ENCODE measurements around the gene LEPR. TPM values are rescaled to one million over a fixed set of nuclear protein-coding genes. Genes with fewer than 3 reads are reported as not detected.

The LEPR gene
- total RNA-seq, 4 donors from 2014 or later, result 10.5 to 36.5 (median 17.5) TPM

DNA sequence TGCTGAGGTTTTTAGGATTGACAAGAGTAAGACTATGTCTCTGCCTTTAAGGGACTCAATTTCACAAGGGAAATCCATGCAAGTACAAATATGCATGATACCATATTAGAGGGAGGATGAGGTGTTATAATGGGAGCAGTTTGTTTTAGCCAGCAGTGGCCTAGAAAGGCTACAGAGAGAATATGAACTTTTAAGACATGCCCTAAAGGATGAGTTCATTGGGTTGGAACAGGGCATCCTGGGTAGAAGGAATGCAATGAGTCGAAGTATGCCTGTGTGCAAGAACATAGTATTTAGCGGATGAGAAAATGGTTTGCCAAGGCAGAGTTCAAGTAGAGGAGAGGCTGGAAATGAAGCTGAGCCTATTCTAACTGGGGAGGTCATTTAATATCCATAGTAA, 32.6 kb upstream of the LEPR start:
- TF ChIP-seq, protein P1, sequence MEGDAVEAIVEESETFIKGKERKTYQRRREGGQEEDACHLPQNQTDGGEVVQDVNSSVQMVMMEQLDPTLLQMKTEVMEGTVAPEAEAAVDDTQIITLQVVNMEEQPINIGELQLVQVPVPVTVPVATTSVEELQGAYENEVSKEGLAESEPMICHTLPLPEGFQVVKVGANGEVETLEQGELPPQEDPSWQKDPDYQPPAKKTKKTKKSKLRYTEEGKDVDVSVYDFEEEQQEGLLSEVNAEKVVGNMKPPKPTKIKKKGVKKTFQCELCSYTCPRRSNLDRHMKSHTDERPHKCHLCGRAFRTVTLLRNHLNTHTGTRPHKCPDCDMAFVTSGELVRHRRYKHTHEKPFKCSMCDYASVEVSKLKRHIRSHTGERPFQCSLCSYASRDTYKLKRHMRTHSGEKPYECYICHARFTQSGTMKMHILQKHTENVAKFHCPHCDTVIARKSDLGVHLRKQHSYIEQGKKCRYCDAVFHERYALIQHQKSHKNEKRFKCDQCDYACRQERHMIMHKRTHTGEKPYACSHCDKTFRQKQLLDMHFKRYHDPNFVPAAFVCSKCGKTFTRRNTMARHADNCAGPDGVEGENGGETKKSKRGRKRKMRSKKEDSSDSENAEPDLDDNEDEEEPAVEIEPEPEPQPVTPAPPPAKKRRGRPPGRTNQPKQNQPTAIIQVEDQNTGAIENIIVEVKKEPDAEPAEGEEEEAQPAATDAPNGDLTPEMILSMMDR (IDR thresholded peaks at IDR 0.05; ENCODE audit: low read depth), result no peak

DNA sequence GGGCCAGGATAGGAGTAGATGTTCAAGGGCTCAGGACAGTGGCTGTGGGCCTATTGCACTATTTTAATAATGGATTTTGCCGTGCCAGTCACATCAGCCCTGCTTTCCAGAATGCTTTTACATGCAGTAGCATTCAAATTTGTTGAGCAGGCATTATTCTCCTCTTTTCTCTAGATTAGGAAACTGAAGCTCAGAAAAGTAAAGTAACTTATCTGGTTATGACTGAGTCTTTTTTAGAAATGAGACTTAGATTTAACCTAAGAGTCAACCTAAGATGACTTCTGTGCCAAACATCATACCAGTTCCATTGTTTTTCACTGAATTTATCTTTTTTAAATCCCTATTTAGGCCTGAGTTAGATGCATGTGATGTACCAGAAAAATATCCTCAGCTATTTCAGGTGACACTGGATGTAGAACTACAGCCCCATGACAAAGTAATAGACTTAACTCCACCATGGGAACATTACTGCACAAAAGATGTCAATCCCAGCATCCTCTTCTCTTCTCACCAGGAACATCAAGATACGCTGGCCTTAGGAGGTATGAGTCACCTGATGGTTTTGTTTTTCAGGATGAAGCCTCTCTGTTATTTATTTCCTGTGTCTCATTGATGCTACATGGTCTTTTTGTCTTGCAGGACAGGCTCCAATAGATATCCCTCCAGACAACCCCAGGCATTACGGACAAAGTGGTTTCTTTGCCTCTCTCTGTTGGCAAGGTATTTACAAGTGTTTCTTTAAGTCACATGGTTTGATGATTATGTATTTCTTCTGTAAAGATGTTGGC, 31.4 kb upstream of the LEPR start:
- TF ChIP-seq, protein P1 (IDR thresholded peaks at IDR 0.05; ENCODE audit: low read depth), result no peak

DNA sequence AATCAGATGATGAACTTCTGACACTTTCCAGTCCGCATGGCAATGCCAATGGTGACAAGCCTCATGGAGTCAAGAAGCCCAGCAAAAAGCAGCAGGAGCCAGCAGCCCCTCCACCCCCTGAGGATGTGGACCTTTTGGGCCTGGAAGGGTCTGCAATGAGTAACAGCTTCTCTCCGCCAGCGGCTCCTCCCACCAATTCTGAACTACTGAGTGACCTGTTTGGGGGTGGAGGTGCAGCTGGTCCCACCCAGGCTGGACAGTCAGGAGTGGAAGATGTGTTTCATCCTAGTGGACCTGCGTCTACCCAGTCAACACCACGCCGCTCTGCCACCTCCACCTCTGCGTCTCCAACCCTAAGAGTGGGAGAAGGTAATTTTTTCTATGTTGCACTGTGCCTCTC, 28.0 kb upstream of the LEPR start:
- TF ChIP-seq, protein P1 (IDR thresholded peaks at IDR 0.05; ENCODE audit: low read depth), result no peak

DNA sequence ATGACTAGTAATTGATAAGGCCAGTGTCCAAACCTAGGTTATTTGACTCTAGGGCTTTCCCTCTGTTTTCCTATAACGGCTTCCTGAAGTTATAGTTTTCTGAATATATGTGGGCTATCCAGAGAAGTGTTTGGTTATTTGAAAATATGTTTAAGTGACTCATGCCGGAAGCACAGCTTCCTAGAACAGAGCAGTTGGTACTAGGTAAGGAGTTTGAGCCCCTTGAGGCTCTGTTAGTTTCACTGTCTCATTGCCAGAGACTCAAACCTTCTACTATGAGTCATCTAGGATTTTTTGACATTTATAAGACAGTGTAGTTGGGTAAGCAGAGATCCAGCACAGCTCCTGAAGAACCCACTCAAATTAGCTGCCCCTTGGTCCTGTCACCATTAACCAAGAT, 27.1 kb upstream of the LEPR start:
- TF ChIP-seq, protein P1 (IDR thresholded peaks at IDR 0.05; ENCODE audit: low read depth), result no peak

DNA sequence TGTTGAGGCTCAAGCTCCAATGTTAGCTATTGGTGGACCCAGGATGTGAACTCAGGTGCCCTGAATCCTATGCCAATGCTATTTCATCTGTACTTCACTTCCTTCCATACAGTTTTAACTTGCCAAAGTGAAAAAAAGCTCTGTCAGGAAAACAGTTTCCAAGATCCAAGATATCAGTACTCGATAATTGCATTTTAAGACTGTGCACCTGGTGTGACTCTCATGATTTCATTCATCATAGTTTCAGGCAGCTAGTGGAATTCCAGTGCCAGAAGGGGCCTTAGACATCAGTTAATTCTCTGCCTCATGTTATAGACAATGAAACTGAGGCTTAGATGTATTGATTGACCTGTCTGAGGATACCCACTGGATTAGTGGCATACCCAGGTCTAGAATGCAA, 26.5 kb upstream of the LEPR start:
- TF ChIP-seq, protein P1 (IDR thresholded peaks at IDR 0.05; ENCODE audit: low read depth), result no peak

DNA sequence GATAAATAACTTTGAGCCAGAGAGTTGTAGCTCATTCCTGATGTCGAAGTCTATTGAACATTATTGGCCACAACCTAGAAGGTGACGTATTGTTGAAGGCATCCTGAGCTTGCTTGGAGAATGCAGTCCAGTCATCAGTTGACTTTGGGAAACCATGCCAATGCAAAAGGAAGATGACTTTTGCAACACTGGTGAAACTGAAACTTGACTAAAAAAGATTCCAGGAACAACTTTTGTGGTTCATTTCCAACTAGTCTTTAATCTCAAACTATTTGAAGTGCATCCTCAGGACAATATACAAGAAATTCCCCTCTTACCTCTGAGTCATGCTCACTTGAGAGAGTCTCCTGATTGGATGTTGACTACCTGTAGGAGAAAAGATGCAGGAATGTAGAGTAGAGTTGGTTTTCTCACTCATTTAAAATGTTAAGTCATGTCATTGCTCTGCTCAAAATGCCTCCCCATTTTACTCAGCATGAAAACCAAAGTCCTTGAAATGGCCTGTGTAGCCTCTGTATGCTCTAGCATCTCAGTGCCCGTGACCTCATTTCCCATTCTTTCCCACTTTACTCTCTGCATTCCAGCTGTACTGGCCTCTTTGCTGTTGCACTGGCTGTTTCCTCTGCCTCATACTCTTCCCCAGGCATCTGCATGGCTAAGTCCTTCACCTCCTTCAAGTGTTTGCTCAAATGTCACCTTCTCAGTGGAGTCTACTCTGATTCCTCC, 24.4 kb upstream of the LEPR start:
- TF ChIP-seq, protein P1 (IDR thresholded peaks at IDR 0.05; ENCODE audit: low read depth), result no peak

DNA sequence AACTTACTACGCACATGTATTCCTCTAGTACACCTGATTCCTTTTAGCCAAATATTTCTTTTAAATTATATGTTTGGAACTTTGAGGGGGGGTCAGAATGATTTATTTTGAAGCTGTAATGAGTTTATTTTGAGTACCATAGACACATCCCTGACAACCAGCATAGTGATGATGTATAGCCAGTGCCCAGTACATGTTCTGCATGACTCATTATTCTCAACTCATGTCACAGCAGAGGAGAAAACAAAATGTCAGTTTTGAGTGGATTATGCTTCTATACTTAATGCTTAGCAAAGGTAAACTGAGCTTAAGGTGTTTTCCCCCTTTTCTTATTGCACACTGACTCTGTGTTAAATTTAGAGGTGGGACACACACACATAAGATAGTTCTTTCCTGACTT, 22.4 kb upstream of the LEPR start:
- TF ChIP-seq, protein P1 (IDR thresholded peaks at IDR 0.05; ENCODE audit: low read depth), result no peak
